ENCODE results near the gene PEX3. TPM values are rescaled to one million over a fixed set of nuclear protein-coding genes. Genes with fewer than 3 reads are reported as not detected.

PEX3 gene
- total RNA-seq, 1 experiment from 2014 or later, result 12.9 TPM

DNA sequence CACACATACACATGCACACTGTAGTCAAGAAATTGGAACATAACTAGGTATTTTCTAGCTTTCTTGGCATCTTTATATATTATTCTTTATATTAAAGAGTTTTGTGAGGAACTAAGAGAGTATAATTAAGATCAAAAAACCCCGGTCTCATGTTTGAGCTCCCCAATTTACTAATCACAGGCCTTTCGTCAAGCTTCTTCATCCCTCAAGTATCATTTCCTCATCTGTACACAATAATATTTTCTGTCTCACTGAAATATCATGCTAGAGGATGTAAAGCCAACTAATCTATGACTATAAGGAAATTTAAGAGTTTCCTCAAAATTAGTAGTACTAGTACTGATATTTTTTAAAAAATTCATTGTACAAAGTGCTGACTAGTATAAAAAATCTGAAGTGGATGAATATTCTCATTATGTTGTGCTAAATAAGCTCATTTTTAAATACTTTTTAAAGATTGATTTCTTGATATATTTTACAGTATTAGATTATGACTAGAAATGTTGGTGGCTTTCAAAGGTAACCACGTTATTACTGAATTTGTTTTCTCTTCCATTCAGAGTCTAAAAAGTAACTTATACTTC is 28.0 kb downstream of the PEX3 start:
- H3K79me2 ChIP-seq (ENCODE audit: insufficient read depth, low read length), result no peaks in the 10 kb centered on the region
- no peak overlapping the region for H3K4me3 ChIP-seq (replicated peaks in 1 of 2; ENCODE audit: low read depth in 1 of 2, low read length in 2 of 2)
- H3K4me2 ChIP-seq (ENCODE audit: low read length), result no peak overlapping the region
- intact Hi-C loops (cut with micrococcal nuclease), result no loop called here
- ATAC-seq, result no peak
- no peaks in the 10 kb centered on the region for H4K20me1 ChIP-seq (ENCODE audit: insufficient read depth)
- RAD21 ChIA-PET (ENCODE audit: low non-redundant PET in 1 of 2, low total read pairs in 2 of 2, uncharacterized antibody in 2 of 2, unreplicated experiment in 2 of 2), result no interaction called here
- no peaks in the 10 kb centered on the region for H3K36me3 ChIP-seq (ENCODE audit: control insufficient read depth in 1 of 2, insufficient read depth in 2 of 2, low read length in 2 of 2)
- CTCF ChIA-PET, result no interaction called here
- H3K27me3 ChIP-seq (ENCODE audit: insufficient read depth, low read length), result no peaks in the 10 kb centered on the region
- H3K4me1 ChIP-seq (ENCODE audit: control insufficient read depth in 1 of 2, insufficient read depth in 2 of 2, low read length in 2 of 2), result no peaks in the 10 kb centered on the region
- POLR2A ChIA-PET, result no interaction called here
- H3K9ac ChIP-seq (ENCODE audit: low read length), result no peak overlapping the region
- H3K9me2 ChIP-seq (ENCODE audit: insufficient read depth), result no peaks in the 10 kb centered on the region
- no peak for DNase-seq (ENCODE audit: low read depth, low spot score)
- no peaks in the 10 kb centered on the region for H3K9me3 ChIP-seq (ENCODE audit: control insufficient read depth in 1 of 2, insufficient read depth in 1 of 2, low read depth in 1 of 2, low read length in 2 of 2)
- H3K27ac ChIP-seq (ENCODE audit: low read depth, low read length), result no peak overlapping the region
- BruUV-seq (replicated peaks), result no TSS peak
- TF ChIP-seq, protein P1, sequence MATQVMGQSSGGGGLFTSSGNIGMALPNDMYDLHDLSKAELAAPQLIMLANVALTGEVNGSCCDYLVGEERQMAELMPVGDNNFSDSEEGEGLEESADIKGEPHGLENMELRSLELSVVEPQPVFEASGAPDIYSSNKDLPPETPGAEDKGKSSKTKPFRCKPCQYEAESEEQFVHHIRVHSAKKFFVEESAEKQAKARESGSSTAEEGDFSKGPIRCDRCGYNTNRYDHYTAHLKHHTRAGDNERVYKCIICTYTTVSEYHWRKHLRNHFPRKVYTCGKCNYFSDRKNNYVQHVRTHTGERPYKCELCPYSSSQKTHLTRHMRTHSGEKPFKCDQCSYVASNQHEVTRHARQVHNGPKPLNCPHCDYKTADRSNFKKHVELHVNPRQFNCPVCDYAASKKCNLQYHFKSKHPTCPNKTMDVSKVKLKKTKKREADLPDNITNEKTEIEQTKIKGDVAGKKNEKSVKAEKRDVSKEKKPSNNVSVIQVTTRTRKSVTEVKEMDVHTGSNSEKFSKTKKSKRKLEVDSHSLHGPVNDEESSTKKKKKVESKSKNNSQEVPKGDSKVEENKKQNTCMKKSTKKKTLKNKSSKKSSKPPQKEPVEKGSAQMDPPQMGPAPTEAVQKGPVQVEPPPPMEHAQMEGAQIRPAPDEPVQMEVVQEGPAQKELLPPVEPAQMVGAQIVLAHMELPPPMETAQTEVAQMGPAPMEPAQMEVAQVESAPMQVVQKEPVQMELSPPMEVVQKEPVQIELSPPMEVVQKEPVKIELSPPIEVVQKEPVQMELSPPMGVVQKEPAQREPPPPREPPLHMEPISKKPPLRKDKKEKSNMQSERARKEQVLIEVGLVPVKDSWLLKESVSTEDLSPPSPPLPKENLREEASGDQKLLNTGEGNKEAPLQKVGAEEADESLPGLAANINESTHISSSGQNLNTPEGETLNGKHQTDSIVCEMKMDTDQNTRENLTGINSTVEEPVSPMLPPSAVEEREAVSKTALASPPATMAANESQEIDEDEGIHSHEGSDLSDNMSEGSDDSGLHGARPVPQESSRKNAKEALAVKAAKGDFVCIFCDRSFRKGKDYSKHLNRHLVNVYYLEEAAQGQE (IDR thresholded peaks at IDR 0.05; ENCODE audit: low read depth), result no peak
- TF ChIP-seq, protein P2, sequence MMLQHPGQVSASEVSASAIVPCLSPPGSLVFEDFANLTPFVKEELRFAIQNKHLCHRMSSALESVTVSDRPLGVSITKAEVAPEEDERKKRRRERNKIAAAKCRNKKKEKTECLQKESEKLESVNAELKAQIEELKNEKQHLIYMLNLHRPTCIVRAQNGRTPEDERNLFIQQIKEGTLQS (IDR thresholded peaks at IDR 0.05), result no peak
- TF ChIP-seq POLR2A (IDR thresholded peaks at IDR 0.05; ENCODE audit: borderline replicate concordance, extremely low read depth, insufficient read depth, insufficient read length), result no peak
- TF ChIP-seq POLR2AphosphoS5 (IDR thresholded peaks at IDR 0.05; ENCODE audit: low read depth, low read length), result no peak
- no peak for TF ChIP-seq ZFX (IDR thresholded peaks at IDR 0.05)
- TF ChIP-seq EZH2 (IDR thresholded peaks at IDR 0.05), result no peak
- TF ChIP-seq ZNF274 (IDR thresholded peaks at IDR 0.05; ENCODE audit: low read depth, low read length), result no peak
- no peak for TF ChIP-seq ELF1 (IDR thresholded peaks at IDR 0.05; ENCODE audit: borderline replicate concordance, low read depth)
- no peak for TF ChIP-seq FOSL1 (IDR thresholded peaks at IDR 0.05; ENCODE audit: low read depth)
- no peak for TF ChIP-seq SIN3A (IDR thresholded peaks at IDR 0.05; ENCODE audit: low read depth)
- TF ChIP-seq TCF7L2 (IDR thresholded peaks at IDR 0.05; ENCODE audit: borderline replicate concordance, extremely low read depth, insufficient read depth, insufficient read length), result no peak
- no peak for TF ChIP-seq CBX3 (IDR thresholded peaks at IDR 0.05; ENCODE audit: low read depth)
- TF ChIP-seq, protein P3, sequence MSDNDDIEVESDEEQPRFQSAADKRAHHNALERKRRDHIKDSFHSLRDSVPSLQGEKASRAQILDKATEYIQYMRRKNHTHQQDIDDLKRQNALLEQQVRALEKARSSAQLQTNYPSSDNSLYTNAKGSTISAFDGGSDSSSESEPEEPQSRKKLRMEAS (IDR thresholded peaks at IDR 0.05), result no peak
- TF ChIP-seq ZBTB33 (IDR thresholded peaks at IDR 0.05; ENCODE audit: extremely low read depth, insufficient replicate concordance, low read length), result no peak
- TF ChIP-seq EZH2phosphoT487 (IDR thresholded peaks at IDR 0.05; ENCODE audit: borderline replicate concordance), result no peak
- no peak overlapping the region for H2AFZ ChIP-seq (ENCODE audit: low read depth, low read length, poor library complexity, severe bottlenecking)

Data from HCT116 (cell line).